ENCODE measurements around the gene REELD1. TPM values are rescaled to one million over a fixed set of nuclear protein-coding genes. Genes with fewer than 3 reads are reported as not detected.

Gene REELD1
- total RNA-seq, 4 donors from 2014 or later, result 0.24 to 3.6 (median 0.89) TPM

GRCh38 chr4:146179784-146180370 lies 34.5 kb upstream of the REELD1 start:
- TF ChIP-seq CTCF (IDR thresholded peaks at IDR 0.05), result no peak
- DNase-seq (ENCODE audit: low spot score) (no peak), ATAC-seq (ENCODE audit: low FRiP score) (no peak)

- ATAC-seq (ENCODE audit: low FRiP score), result no peak
- no peak for DNase-seq (ENCODE audit: low spot score)
- TF ChIP-seq CTCF (IDR thresholded peaks at IDR 0.05), result no peak
Observed at GRCh38 chr4:146182443-146182842, 31.9 kb upstream of the REELD1 start.

GRCh38 chr4:146183209-146183608 lies 31.1 kb upstream of the REELD1 start:
- DNase-seq (ENCODE audit: low spot score), result no peak
- ATAC-seq (ENCODE audit: low FRiP score), result no peak
- no peak for TF ChIP-seq CTCF (IDR thresholded peaks at IDR 0.05)

- no peak for TF ChIP-seq CTCF (IDR thresholded peaks at IDR 0.05)
- ATAC-seq (ENCODE audit: low FRiP score) (no peak), DNase-seq (ENCODE audit: low spot score) (no peak)
Observed at GRCh38 chr4:146186041-146186440, 28.3 kb upstream of the REELD1 start.

- no peak for DNase-seq (ENCODE audit: low spot score)
- no peak for ATAC-seq (ENCODE audit: low FRiP score)
- no peak for TF ChIP-seq CTCF (IDR thresholded peaks at IDR 0.05)
Observed at GRCh38 chr4:146186596-146186995, 27.7 kb upstream of the REELD1 start.

- ATAC-seq (ENCODE audit: low FRiP score) (no peak), DNase-seq (ENCODE audit: low spot score) (no peak)
- TF ChIP-seq CTCF (IDR thresholded peaks at IDR 0.05), result no peak
Observed at GRCh38 chr4:146190456-146190855, 23.9 kb upstream of the REELD1 start.

GRCh38 chr4:146191766-146192458 lies 22.4 kb upstream of the REELD1 start:
- no peak for TF ChIP-seq CTCF (IDR thresholded peaks at IDR 0.05)
- DNase-seq (ENCODE audit: low spot score), result no peak
- no peak for ATAC-seq (ENCODE audit: low FRiP score)
